GM12874 (cell line): ENCODE measurements around the gene RNGTT.

ENCODE experiments used
- CTCF ChIP-seq: IDR thresholded peaks from 2 replicates; pipeline ENCODE4 v1.5.1; 2011; ENCODE audit warnings: low read depth, mild to moderate bottlenecking, control low read depth, low read length, moderate library complexity; ENCODE audit not compliant: insufficient read depth

The RNGTT gene

GRCh38 chr6:88741071-88741470 is 222.3 kb downstream of the RNGTT start:
- TF ChIP-seq CTCF: no peak

GRCh38 chr6:88734544-88734943 is 228.9 kb downstream of the RNGTT start:
- no peak for TF ChIP-seq CTCF

- TF ChIP-seq CTCF: no peak
Measured at GRCh38 chr6:88730611-88731011, 232.8 kb downstream of the RNGTT start.

GRCh38 chr6:88728756-88729155 is 234.7 kb downstream of the RNGTT start:
- no peak for TF ChIP-seq CTCF

- TF ChIP-seq CTCF: no peak
Measured at GRCh38 chr6:88725111-88725975, 238.1 kb downstream of the RNGTT start.

GRCh38 chr6:88722686-88723085 is 240.7 kb downstream of the RNGTT start:
- TF ChIP-seq CTCF: no peak

- TF ChIP-seq CTCF: no peak
Measured at GRCh38 chr6:88712243-88712936, 251.0 kb downstream of the RNGTT start.
